Stimulated activated CD4-positive, alpha-beta T cell treated with anti-CD3 and anti-CD28 coated beads, Interleukin-1b, Interleukin-23, amount 100 ng/mL, for 1 hour (primary cell): Measurements from ENCODE around the gene DCDC2C.

Experiments
- DNase-seq, 2 donors: peaks; one replicate each; pipeline ENCODE4 v3.0.0-alpha.2; 2020; ENCODE audit warnings: low read depth in 2 of 2

DCDC2C gene

GRCh38 chr2:3827673-3828575 lies 124.5 kb downstream of the DCDC2C start:
- DNase-seq: no peak

- DNase-seq: no peak
Observed at GRCh38 chr2:3830796-3831195, 127.4 kb downstream of the DCDC2C start.

- DNase-seq: no peak
Observed at GRCh38 chr2:3837086-3837485, 133.7 kb downstream of the DCDC2C start.

- no peak for DNase-seq
Observed at GRCh38 chr2:3838348-3838747, 135.0 kb downstream of the DCDC2C start.

- DNase-seq: no peak
Observed at GRCh38 chr2:3839476-3839875, 136.1 kb downstream of the DCDC2C start.

- no peak for DNase-seq
Observed at GRCh38 chr2:3840611-3841155, 137.3 kb downstream of the DCDC2C start.

GRCh38 chr2:3847397-3848052 lies 144.2 kb downstream of the DCDC2C start:
- no peak for DNase-seq

GRCh38 chr2:3848776-3849175 lies 145.4 kb downstream of the DCDC2C start:
- no peak for DNase-seq

GRCh38 chr2:3849213-3849612 lies 145.8 kb downstream of the DCDC2C start:
- DNase-seq: no peak

GRCh38 chr2:3857576-3857975 lies 154.2 kb downstream of the DCDC2C start:
- no peak for DNase-seq

GRCh38 chr2:3864943-3865865 lies 161.8 kb downstream of the DCDC2C start:
- no peak for DNase-seq

- DNase-seq: no peak
Observed at GRCh38 chr2:3867469-3867868, 164.1 kb downstream of the DCDC2C start.

- DNase-seq: no peak
Observed at GRCh38 chr2:3868012-3868805, 164.8 kb downstream of the DCDC2C start.

- DNase-seq: no peak
Observed at GRCh38 chr2:3870222-3870621, 166.8 kb downstream of the DCDC2C start.

GRCh38 chr2:3871002-3871401 lies 167.6 kb downstream of the DCDC2C start:
- DNase-seq: no peak

- no peak for DNase-seq
Observed at GRCh38 chr2:3872451-3872850, 169.1 kb downstream of the DCDC2C start.

GRCh38 chr2:3873899-3874298 lies 170.5 kb downstream of the DCDC2C start:
- no peak for DNase-seq

- DNase-seq: no peak
Observed at GRCh38 chr2:3876221-3876620, 172.8 kb downstream of the DCDC2C start.

GRCh38 chr2:3876685-3877084 lies 173.3 kb downstream of the DCDC2C start:
- no peak for DNase-seq

GRCh38 chr2:3885629-3886628 lies 182.6 kb downstream of the DCDC2C start:
- DNase-seq: no peak
